Measurements from ENCODE around the gene HSPB6.

The HSPB6 gene

DNA sequence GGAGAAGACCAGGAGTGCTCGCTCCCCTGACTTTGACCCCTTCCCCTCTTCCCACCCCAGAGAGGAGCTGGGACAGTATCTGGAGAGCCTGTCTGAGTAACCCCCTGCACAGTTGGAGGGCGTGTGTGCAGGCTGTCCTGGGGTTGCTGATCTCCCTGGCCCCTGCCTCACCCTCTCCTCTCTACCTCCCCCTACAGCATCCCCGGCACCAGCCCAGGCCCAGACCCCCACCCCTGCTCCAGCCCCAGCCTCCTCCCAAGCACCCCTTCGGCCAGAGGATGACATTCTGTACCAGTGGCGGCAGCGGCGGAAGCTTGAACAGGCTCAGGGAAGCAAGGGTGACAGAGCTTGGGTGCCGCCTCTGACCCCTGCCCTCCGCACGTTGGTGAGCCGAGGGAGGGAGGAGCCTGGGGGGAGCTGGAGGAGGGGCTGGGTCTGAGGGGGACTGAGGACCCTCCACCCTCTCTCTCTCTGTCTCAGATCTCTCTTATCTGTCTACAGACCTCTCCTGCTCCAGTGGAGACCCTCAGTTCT is 9.8 kb upstream of the HSPB6 start:
- Histone ChIP-seq H2AFZ (ENCODE audit: low read depth, low read length) (no peak overlapping the region), H3K9me3 (ENCODE audit: low read length) (no peaks in the 10 kb centered on the region), H3K4me1 (ENCODE audit: insufficient read depth, low read length) (no peaks in the 10 kb centered on the region), H3K4me3 (ENCODE audit: low read length) (no peak overlapping the region), H3K36me3 (ENCODE audit: insufficient read depth, low read length) (peaks cover 48% of the 10 kb centered on the region), H3K27me3 (ENCODE audit: insufficient read depth, low read length) (no peaks in the 10 kb centered on the region)

DNA sequence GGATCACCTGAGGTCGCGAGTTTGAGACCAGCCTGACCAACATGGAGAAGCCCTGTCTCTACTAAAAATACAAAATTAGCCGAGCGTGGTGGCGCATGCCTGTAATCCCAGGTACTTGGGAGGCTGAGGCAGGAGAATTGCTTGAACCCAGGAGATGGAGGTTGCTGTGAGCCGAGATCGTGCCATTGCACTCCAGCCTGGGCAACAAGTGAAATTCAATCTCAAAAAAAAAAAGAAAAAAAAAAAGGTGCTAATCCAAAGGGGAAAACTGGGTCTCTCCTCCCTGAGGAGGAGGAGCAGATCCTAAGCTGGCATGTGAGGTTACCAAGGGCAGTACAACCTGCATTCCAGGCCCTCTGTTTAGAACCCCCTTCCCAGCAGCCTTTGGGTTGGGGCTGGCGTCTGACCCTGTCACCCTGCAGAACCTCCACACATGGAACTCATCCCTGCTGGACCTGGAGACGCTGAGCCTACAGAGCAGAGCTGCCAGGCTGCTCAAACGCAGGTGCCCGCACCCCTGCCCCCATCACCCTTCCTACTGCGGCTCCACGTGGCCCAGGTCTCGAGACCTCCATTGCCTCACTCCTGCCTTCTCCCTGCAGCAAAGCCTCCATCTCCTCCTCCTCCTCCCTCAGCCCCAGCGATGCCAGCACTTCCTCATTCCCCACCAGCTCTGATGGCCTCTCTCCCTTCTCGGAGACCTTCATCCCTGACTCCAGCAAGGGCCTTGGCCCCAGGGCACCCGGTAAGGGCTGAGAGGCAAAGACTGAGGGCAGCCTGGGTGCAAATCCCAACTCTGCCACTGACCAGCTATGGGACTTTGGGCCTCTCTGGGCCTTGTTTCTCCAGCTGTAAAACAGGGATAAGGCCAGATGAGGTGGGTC is 7.8 kb upstream of the HSPB6 start:
- no peaks in the 10 kb centered on the region for H3K9me3 ChIP-seq (ENCODE audit: low read length)
- H3K27me3 ChIP-seq (ENCODE audit: insufficient read depth, low read length) = no peaks in the 10 kb centered on the region
- H3K4me1 ChIP-seq (ENCODE audit: insufficient read depth, low read length) = no peaks in the 10 kb centered on the region
- peaks cover 58% of the 10 kb centered on the region for H3K36me3 ChIP-seq (ENCODE audit: insufficient read depth, low read length)
- H3K4me3 ChIP-seq (ENCODE audit: low read length) = no peak overlapping the region
- H2AFZ ChIP-seq (ENCODE audit: low read depth, low read length) = no peak overlapping the region

DNA sequence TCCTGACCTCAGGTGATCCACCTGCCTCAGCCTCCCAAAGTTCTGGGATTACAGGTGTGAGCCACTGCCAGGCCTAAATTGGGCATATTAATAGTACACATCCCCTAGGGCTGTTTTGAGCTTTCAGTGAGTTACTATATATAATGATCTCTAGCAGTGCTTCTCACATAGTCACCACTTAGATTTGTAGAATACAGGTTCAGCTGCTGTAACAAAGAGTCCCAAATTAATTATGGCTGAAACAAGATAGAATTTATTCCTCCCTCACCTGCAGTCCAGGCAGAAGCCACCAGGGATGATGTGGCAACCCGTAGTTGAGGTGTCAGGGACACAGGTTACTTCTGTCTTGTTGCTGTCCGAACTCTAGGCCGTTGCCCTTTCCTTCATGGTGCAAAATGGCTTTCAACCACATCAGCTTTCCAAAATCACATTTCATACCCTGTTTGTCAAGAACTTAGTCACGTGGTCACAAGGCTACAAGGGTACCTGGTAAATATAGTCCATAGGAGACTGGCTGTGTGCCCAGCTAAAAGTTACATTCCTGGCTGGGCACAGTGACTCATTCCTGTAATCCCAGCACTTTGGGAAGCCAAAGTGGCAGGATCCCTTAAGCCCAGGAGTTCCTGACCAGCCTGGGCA is 4.0 kb upstream of the HSPB6 start:
- no peak overlapping the region for H3K4me3 ChIP-seq (ENCODE audit: low read length)
- H3K36me3 ChIP-seq (ENCODE audit: insufficient read depth, low read length) = peaks cover 36% of the 10 kb centered on the region
- no peaks in the 10 kb centered on the region for H3K9me3 ChIP-seq (ENCODE audit: low read length)

DNA sequence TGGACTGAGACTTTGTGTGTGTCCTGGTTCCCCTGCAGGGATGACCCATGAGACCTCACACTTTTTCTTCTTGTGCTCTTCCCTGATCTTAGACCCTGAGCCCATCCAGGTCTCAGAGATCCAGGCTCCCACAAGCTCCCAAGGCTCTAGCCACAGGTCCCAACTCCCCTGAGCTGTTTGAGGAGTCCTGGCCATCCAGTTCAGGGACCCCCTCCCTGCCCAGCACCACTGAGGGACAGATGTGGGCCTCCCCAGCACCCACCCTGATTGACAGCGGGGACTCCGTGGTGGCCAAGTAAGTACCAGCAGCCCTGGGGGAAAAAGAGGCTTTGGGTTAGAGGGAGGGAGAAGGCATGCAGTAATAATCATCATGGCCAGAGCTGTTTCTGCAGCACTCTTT is 2.9 kb upstream of the HSPB6 start:
- peaks cover 27% of the 10 kb centered on the region for H3K36me3 ChIP-seq (ENCODE audit: insufficient read depth, low read length)
- H3K27me3 ChIP-seq (ENCODE audit: insufficient read depth, low read length) = no peaks in the 10 kb centered on the region

More for the DNA sequence above, 4.0 kb upstream of the HSPB6 start:
- H3K4me1 ChIP-seq (ENCODE audit: insufficient read depth, low read length) = peaks cover 11% of the 10 kb centered on the region
- no peaks in the 10 kb centered on the region for H3K27me3 ChIP-seq (ENCODE audit: insufficient read depth, low read length)
- no peak overlapping the region for H2AFZ ChIP-seq (ENCODE audit: low read depth, low read length)

DNA sequence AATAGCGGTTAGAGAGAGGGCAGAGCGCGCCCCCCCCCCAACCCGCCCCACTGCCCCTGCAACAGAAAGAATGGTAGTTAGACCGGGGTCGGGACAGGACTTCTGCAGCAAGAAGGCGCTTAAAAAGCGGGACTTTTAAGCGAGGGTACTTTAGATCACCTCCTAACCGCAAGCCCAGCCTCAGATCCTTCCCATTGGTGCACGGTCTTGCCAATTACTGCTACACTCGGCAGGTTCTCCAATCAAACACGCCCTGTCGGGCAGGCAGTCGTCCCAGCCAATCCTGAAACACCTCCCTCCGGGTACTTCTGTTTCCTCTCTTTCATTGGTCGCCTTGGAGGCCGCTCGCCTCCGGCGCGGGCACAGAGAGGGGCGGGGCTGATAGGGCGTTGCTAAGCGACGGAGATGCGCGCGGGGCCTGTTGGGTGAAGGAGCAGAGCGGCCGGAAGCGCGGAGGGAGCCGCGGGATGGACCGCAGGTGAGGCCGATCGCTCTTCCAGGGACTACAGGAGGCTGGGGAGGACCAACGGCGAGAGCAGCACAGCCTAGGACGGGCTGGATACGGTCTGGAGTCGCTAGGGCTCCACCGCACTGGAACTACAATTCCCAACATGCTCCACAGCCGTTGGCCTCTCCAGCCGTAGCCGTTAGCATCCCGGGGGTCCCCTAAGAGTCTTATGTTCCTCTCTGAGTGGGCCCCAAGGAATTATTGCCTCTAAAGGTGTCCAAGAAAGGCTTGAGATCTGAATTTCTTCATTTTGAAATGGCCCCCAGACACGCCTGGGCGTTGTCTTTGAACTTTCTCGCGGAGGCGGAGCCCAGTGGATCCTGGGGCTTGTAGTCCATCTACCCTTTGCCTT is 1.1 kb upstream of the HSPB6 start, which contains the start of gene PROSER3:
Gene PROSER3, plus strand, starts transcription at position 428 of the 860 bp plus-strand sequence. Its CDS starts 40 bp downstream, at position 468.
- peaks cover 11% of the 10 kb centered on the region for H3K4me1 ChIP-seq (ENCODE audit: insufficient read depth, low read length)

More for the DNA sequence above, 2.9 kb upstream of the HSPB6 start:
- Histone ChIP-seq H2AFZ (ENCODE audit: low read depth, low read length) (no peak overlapping the region), H3K4me3 (ENCODE audit: low read length) (no peak overlapping the region), H3K9me3 (ENCODE audit: low read length) (no peaks in the 10 kb centered on the region), H3K4me1 (ENCODE audit: insufficient read depth, low read length) (peaks cover 11% of the 10 kb centered on the region)

DNA sequence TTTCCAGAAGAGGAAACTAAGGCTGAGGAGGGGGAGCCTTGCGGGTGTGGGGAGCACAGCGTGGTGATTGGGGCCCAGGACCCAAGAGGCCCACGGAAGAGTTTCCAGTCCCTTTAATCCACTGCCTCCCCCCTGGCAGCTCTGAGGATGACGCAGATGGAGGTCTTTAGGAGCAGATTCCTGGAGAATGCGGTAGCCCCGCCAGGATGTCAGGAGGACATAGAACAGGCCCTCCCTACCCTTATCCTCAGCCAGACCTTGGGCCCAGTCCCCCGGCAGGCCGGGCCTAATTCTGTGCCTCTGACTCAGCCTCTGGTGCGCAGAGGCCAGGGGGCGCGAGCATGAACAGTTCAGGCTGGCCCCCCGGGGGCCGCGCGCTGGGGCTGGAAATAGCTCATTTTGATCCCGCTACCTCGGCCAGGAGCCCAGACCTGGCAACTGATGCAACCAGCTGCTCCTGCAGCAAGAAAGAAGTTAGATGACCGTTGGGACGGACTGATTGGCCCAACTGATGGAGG is 461 bp upstream of the HSPB6 start:
- no peak overlapping the region for H2AFZ ChIP-seq (ENCODE audit: low read depth, low read length)
- H3K9me3 ChIP-seq (ENCODE audit: low read length) = no peaks in the 10 kb centered on the region
- no peaks in the 10 kb centered on the region for H3K27me3 ChIP-seq (ENCODE audit: insufficient read depth, low read length)
- H3K4me1 ChIP-seq (ENCODE audit: insufficient read depth, low read length) = peaks cover 11% of the 10 kb centered on the region
- H3K4me3 ChIP-seq (ENCODE audit: low read length) = peak overlapping the region; percentile 95
- H3K36me3 ChIP-seq (ENCODE audit: insufficient read depth, low read length) = peaks cover 40% of the 10 kb centered on the region

More for the DNA sequence above, 1.1 kb upstream of the HSPB6 start, which contains the start of gene PROSER3:
- Histone ChIP-seq H3K9me3 (ENCODE audit: low read length) (no peaks in the 10 kb centered on the region), H3K36me3 (ENCODE audit: insufficient read depth, low read length) (peaks cover 34% of the 10 kb centered on the region), H3K27me3 (ENCODE audit: insufficient read depth, low read length) (no peaks in the 10 kb centered on the region), H2AFZ (ENCODE audit: low read depth, low read length) (peak within 1 kb of the TSS; percentile 87), H3K4me3 (ENCODE audit: low read length) (peak within 1 kb of the TSS; percentile 95)

DNA sequence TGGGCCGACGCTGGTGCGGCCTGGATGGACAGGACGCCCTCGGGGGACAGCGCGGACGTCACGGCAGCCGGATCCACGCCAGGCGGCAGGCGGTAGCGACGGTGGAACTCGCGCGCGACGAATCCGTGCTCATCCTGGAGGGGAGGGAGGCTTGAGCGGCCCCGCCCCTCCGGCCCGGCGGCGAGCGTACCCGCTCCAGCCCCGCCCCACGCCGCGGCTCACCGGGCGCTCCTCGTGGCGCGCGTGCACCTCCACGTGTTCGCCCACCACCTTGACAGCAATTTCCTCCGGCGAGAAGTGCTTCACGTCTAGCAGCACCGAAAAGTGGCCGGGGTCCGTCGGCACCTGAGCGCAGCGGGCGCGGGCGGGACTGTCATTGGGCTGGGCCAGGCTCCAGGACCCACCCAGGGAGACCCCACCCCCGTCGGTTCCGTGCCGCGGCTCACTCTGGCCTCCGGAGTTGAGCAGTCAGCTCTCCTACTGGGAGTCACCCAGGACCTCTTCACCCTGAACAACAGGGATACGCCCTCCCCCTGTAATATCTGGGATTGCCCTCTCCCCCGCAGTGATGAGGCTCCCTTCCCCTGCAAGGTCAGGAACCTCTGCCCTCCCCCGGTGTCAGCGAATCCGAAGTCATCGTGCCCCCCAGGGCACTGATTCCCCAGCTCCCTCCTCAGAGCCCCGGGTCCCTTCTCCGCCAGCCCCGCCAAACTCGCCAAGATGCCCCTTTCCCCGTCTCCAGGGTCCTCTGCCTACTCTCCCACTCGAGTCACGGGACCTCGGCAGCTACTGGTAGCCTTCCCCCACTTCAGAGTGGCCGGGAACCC is 1.1 kb downstream of the HSPB6 start:
- peaks cover 34% of the 10 kb centered on the region for H3K36me3 ChIP-seq (ENCODE audit: insufficient read depth, low read length)
- H3K27me3 ChIP-seq (ENCODE audit: insufficient read depth, low read length) = no peaks in the 10 kb centered on the region
- peaks cover 11% of the 10 kb centered on the region for H3K4me1 ChIP-seq (ENCODE audit: insufficient read depth, low read length)
- H3K9me3 ChIP-seq (ENCODE audit: low read length) = no peaks in the 10 kb centered on the region
- H3K4me3 ChIP-seq (ENCODE audit: low read length) = no peak overlapping the region
- H2AFZ ChIP-seq (ENCODE audit: low read depth, low read length) = no peak overlapping the region

DNA sequence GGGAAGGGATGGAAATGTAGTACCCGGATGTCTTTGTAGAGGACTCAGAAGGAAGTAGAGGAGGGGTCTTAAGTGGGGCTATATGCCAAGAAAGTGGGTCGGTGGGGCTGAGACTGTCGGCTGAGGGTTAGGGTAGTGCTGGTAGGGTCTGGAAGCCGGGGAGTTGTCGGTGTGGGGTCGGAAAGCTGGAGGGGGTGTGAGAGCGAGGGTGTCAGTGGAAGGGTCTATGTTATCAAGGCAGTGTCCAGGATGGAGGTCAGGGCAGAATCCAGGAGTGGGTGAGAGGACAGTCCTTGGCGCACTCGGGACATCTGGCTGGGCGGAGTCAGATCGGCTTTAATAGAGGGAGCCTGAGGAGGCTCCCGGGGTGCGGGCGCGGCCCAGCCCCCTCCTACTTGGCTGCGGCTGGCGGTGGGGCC is 1.7 kb downstream of the HSPB6 start:
- Histone ChIP-seq H3K4me3 (ENCODE audit: low read length) (no peak overlapping the region), H3K36me3 (ENCODE audit: insufficient read depth, low read length) (peaks cover 32% of the 10 kb centered on the region), H3K9me3 (ENCODE audit: low read length) (no peaks in the 10 kb centered on the region), H2AFZ (ENCODE audit: low read depth, low read length) (no peak overlapping the region), H3K4me1 (ENCODE audit: insufficient read depth, low read length) (peaks cover 11% of the 10 kb centered on the region), H3K27me3 (ENCODE audit: insufficient read depth, low read length) (no peaks in the 10 kb centered on the region)

DNA sequence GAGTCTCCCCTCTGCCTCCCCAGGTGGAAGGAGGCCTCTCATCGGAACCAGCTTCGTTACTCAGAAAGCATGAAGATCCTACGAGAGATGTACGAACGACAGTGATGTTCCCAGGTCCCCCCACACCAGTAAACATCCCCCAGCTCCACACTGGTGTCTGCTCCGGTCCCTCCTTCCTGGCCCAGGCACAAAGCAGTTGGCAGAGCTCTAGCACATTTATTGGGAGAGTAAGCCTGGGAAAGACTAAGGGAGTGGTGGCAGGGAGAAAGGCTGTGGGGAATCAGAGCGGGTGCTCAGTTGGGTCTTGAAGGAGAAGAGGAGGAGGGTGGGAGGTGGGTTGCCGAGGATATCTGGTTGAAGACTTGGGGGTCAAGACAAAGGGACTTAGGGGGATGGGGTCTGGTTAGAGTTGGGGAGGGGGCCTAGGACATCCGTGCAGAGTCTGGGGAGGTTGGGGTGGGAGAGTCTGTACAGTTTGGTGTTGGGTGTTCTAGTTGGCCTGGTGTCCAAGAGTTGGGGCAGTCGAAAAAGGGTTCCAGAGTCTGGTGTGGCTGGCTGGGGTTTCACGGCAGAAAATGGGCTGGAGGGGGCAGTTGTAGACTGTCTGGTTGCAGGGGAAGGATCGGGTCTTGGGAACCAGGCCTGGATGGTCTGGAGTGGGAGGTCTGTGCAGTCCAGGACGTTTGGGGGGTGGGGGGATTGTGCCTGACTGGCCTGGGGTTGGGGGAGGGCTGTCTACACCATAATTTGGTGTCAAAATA is 2.3 kb downstream of the HSPB6 start:
- peaks cover 11% of the 10 kb centered on the region for H3K4me1 ChIP-seq (ENCODE audit: insufficient read depth, low read length)
- H3K36me3 ChIP-seq (ENCODE audit: insufficient read depth, low read length) = peaks cover 29% of the 10 kb centered on the region
- no peak overlapping the region for H3K4me3 ChIP-seq (ENCODE audit: low read length)
- H3K9me3 ChIP-seq (ENCODE audit: low read length) = no peaks in the 10 kb centered on the region
- no peak overlapping the region for H2AFZ ChIP-seq (ENCODE audit: low read depth, low read length)
- H3K27me3 ChIP-seq (ENCODE audit: insufficient read depth, low read length) = no peaks in the 10 kb centered on the region

DNA sequence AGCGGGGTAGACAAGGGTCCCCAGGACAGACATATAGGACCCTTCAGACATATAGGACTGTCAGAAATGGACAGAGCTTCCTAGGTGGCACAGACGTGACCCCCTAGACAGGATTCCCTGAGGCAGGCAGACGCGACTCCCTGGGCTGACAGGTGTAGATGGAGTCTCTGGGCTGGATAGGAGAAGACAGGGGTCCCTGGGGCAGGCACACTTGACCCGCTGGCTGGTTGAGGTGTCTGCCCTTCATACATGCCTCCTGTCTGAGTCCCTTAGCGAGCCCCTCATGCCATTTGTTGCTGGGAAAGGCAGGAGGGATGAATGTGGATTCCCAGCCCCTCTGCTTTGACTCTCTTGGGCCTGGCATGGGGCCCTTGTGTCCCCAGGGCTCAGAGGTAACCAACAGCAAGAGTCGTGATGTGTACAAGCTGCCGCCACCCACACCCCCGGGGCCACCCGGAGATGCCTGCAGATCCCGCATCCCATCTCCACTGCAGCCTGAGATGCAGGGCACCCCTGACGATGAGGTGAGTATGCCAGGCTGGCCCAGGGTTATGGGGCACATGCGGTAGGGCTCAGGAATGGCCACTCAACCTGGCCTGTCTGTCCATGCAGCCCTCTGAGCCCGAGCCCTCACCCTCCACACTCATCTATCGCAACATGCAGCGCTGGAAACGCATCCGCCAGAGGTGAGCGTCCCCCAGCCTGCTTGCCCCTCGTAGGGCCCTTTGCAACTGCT is 3.0 kb downstream of the HSPB6 start:
- H3K4me1 ChIP-seq (ENCODE audit: insufficient read depth, low read length) = peaks cover 9% of the 10 kb centered on the region
- no peaks in the 10 kb centered on the region for H3K9me3 ChIP-seq (ENCODE audit: low read length)

More for the DNA sequence above, 3.0 kb downstream of the HSPB6 start:
- Histone ChIP-seq H3K36me3 (ENCODE audit: insufficient read depth, low read length) (peaks cover 29% of the 10 kb centered on the region), H2AFZ (ENCODE audit: low read depth, low read length) (no peak overlapping the region), H3K27me3 (ENCODE audit: insufficient read depth, low read length) (no peaks in the 10 kb centered on the region), H3K4me3 (ENCODE audit: low read length) (no peak overlapping the region)
